HEK293T (cell line): ENCODE data around the gene FSIP1.
"Not testable (repeated sequence)": the region's sequence is repeated elsewhere in the genome, so short reads cannot be mapped to it uniquely, and the experiment has no call there.

Experiments used
- CTCF ChIA-PET: fragments of 350-600 bp; formaldehyde crosslinking; extraction: SDS; loops from one replicate; lab custom pipeline; 2021; ENCODE audit warnings: antibody characterized with exemption, inconsistent platforms; lab: Yijun Ruan, JAX
- POLR2A ChIA-PET: fragments of 350-600 bp; formaldehyde crosslinking; extraction: SDS; loops from one replicate; lab custom pipeline; 2020; ENCODE audit warnings: antibody characterized with exemption, inconsistent platforms; lab: Yijun Ruan, JAX
- DNase-seq: peaks from one replicate; pipeline ENCODE4 v3.0.0; 2012; ENCODE audit warnings: mixed read lengths; ENCODE audit errors: extremely low spot score
- ARNT ChIP-seq: fragments of 450-650 bp; IDR thresholded peaks from 2 replicates; pipeline ENCODE4 v1.6.1; 2017; ENCODE audit warnings: mild to moderate bottlenecking
- BHLHE40 ChIP-seq: fragments of 450-650 bp; IDR thresholded peaks from 2 replicates; pipeline ENCODE4 v1.6.1; 2016; ENCODE audit warnings: mild to moderate bottlenecking, moderate library complexity, borderline replicate concordance
- CTBP1 ChIP-seq: fragments of 450-650 bp; IDR thresholded peaks from 2 replicates; pipeline ENCODE4 v1.6.1; 2016; ENCODE audit warnings: borderline replicate concordance
- ELF4 ChIP-seq: fragments of 450-650 bp; IDR thresholded peaks from 2 replicates; pipeline ENCODE4 v1.6.1; 2017; ENCODE audit warnings: antibody characterized with exemption
- FOXA1 ChIP-seq: fragments of 450-650 bp; IDR thresholded peaks from 2 replicates; pipeline ENCODE4 v1.6.1; 2016; ENCODE audit warnings: mild to moderate bottlenecking
- FOXK2 ChIP-seq: fragments of 450-650 bp; IDR thresholded peaks from 2 replicates; pipeline ENCODE4 v1.6.1; 2016; ENCODE audit warnings: mild to moderate bottlenecking
- FOXM1 ChIP-seq: fragments of 450-650 bp; IDR thresholded peaks from 2 replicates; pipeline ENCODE4 v1.6.1; 2017; ENCODE audit warnings: mild to moderate bottlenecking, borderline replicate concordance
- HDGF ChIP-seq: fragments of 450-650 bp; IDR thresholded peaks from 2 replicates; pipeline ENCODE4 v1.6.1; 2017; ENCODE audit warnings: antibody characterized with exemption, borderline replicate concordance
- L3MBTL2 ChIP-seq: fragments of 450-650 bp; conservative IDR thresholded peaks from 2 replicates; pipeline ENCODE4 v1.6.1; 2016; ENCODE audit warnings: mild to moderate bottlenecking
- LEF1 ChIP-seq: fragments of 450-650 bp; IDR thresholded peaks from 2 replicates; pipeline ENCODE4 v1.6.1; 2017; ENCODE audit warnings: mild to moderate bottlenecking, borderline replicate concordance
- NFRKB ChIP-seq: fragments of 450-650 bp; IDR thresholded peaks from 2 replicates; pipeline ENCODE4 v1.6.1; 2016; ENCODE audit warnings: mild to moderate bottlenecking, moderate library complexity
- PKNOX1 ChIP-seq: fragments of 450-650 bp; IDR thresholded peaks from 2 replicates; pipeline ENCODE4 v1.6.1; 2016
- SP1 ChIP-seq: fragments of 450-650 bp; IDR thresholded peaks from 2 replicates; pipeline ENCODE4 v1.6.1; 2017
- SUZ12 ChIP-seq: fragments of 450-650 bp; IDR thresholded peaks from 2 replicates; pipeline ENCODE4 v1.6.1; 2016; ENCODE audit warnings: mild to moderate bottlenecking
- TARDBP ChIP-seq: fragments of 450-650 bp; IDR thresholded peaks from 2 replicates; pipeline ENCODE4 v1.6.1; 2016
- ZNF384 ChIP-seq: fragments of 450-650 bp; IDR thresholded peaks from 2 replicates; pipeline ENCODE4 v1.6.1; 2016

Gene FSIP1

DNA sequence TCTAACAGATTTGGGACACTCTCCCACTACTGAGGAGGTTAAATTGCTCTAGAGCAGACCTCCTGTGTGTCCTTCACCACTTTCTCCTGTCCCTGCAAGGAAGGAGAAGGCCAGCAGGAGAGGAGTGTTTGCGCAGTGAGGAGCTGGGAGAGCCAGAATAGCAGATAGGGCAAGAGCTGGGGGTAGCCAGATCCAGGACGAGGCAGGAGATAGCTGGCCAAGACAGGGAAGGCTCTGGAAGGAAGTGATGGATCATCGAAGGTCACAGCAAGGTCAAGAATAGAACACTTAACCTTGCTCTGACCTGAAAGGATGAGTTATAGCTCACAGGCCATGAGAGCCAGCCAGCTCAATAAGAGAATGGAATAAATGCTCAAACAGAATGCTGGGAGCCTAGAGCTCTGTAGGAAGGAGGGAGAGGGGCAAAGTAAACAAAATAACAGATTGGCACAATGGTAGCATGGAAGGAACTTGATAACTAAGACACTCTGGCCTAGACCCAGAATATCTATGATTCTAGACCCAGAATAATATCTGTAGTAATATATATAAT is 37.5 kb upstream of the FSIP1 start:
- ChIA-PET POLR2A (no interaction called here), CTCF (no interaction called here)
- TF ChIP-seq HDGF (no peak), PKNOX1 (no peak), TARDBP (no peak)
- DNase-seq = no peak

DNA sequence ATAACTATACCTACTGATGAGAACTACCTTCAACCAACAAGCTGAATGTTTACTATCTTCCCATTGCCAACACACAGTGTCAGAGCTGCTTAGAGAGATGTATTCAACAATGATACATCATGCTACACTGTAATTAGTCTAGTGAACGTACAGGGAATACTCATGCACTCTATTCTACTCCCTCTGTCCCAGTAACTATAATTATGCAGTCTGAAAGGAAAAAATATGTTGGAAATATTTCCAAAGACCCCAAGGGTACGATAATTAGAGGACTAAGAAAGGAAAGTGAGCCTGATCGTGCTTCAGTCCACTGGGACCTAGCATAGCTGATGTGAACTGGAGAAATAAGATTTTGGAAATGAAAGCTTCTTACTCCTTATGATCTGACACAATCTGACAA is 36.9 kb upstream of the FSIP1 start:
- no peak for DNase-seq
- TF ChIP-seq PKNOX1 = no peak
- no peak for TF ChIP-seq ELF4
- no peak for TF ChIP-seq SP1
- no peak for TF ChIP-seq NFRKB
- no peak for TF ChIP-seq FOXA1
- TF ChIP-seq HDGF = no peak
- POLR2A ChIA-PET = no interaction called here
- CTCF ChIA-PET = no interaction called here

DNA sequence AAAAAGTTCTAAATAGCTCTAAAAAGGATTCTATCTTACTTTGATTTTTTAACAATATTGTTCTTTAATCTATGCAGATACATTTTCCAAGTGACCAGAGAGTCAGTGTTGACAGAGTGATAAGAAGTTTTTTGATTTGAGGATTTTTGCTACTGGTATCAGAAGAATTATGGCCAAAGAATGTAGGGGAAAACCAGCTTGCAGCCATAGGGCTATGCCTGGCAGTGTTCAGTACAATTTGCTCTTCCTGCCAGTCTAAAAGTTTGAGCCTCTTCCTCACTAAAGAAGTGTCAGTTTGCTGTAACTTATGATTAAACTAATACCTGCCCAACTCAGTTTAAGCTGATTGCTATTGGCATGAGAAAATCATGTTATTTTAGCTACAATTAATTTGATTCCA is 35.3 kb upstream of the FSIP1 start:
- POLR2A ChIA-PET = no interaction called here
- CTCF ChIA-PET = no interaction called here
- no peak for DNase-seq
- TF ChIP-seq ELF4 (no peak), BHLHE40 (no peak), FOXM1 (no peak), SUZ12 (no peak), SP1 (no peak), L3MBTL2 (no peak), CTBP1 (no peak), ZNF384 (no peak), PKNOX1 (no peak), TARDBP (no peak), FOXA1 (no peak), ARNT (no peak), NFRKB (no peak), LEF1 (no peak), FOXK2 (no peak), HDGF (no peak)

GRCh38 chr15:39814489-39814888 is 31.8 kb upstream of the FSIP1 start:
- no peak for DNase-seq
- ChIA-PET CTCF (no interaction called here), POLR2A (interaction anchor here (0.6 kb wide), 1 partner anchor 9 kb away, joined by 3 read pairs; no protein-coding TSS in a partner anchor)
- TF ChIP-seq SUZ12 (no peak), FOXK2 (no peak), LEF1 (no peak), FOXM1 (no peak), SP1 (no peak), CTBP1 (no peak)

DNA sequence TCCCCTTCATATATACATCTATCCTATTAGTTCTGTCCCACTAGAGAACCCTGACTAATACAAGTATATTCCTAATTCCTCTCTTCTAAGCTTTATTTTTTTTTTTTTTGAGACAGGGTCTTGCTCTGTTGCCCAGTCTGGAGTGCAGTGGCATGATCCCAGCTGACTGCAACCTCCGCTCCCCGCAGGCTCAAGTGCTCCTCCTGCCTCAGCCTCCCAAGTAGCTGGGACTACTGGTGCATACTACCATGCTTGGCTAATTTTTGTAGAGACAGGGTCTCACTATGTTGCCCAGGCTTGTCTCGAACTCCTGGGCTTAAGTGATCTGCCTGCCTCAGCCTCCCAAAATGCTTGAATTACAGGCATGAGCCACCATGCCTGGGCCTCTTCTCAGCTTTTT is 30.0 kb upstream of the FSIP1 start:
- DNase-seq, POLR2A ChIA-PET, CTCF ChIA-PET: not testable (repeated sequence)

DNA sequence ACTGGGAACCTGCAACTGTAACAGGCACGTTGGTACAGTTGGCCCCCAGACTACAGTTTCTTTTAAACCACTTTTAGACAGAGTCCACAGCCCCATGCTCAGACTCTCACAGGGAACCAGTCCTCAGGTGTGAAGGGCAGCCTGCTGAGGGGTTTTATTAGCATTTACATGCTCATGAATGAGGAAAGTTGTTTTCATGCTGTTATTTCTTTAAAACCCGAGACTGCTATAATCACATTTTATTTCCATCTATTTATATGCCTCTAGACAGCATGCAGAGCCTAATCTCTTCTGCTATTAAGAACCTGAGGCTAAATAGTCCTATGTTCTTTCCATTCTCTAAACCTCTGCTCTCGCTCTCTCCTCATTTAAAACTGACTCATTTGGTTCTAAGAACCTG is 26.3 kb upstream of the FSIP1 start:
- ChIA-PET POLR2A (no interaction called here), CTCF (no interaction called here)
- no peak for TF ChIP-seq SP1
- DNase-seq = no peak

DNA sequence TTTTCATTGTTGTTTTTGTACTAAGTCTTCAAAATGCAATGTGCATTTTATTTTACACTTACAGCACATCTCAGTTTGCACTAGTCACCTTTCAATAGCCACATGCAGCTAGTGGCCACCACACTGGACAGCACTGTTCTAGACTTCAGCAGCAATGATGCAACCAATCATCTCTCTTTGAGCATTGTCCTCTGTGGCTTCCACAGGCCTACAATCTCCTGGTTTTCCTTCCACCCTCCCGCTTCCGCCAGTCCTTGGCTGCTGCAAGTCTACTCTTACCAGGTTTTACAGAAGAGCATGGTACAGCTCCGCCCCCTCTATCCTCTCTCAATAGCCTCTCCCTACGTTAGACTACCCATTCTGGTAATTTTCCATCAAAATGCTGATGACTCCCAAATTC is 25.1 kb upstream of the FSIP1 start:
- no peak for DNase-seq
- no peak for TF ChIP-seq FOXK2
- TF ChIP-seq ARNT = no peak
- no peak for TF ChIP-seq SUZ12
- TF ChIP-seq ZNF384 = no peak
- no peak for TF ChIP-seq BHLHE40
- no peak for TF ChIP-seq SP1
- TF ChIP-seq CTBP1 = no peak
- no peak for TF ChIP-seq FOXM1
- no peak for TF ChIP-seq NFRKB
- TF ChIP-seq L3MBTL2 = no peak
- TF ChIP-seq HDGF = no peak
- TF ChIP-seq TARDBP = no peak
- no peak for TF ChIP-seq PKNOX1
- no peak for TF ChIP-seq ELF4
- no peak for TF ChIP-seq LEF1
- TF ChIP-seq FOXA1 = no peak
- POLR2A ChIA-PET = no interaction called here
- CTCF ChIA-PET = no interaction called here
